Colonic mucosa (tissue), 4 donors: Measurements from ENCODE around the gene C3orf20. TPM values are rescaled to one million over a fixed set of nuclear protein-coding genes. Genes with fewer than 3 reads are reported as not detected.

Source experiments
- DNase-seq: peaks from one replicate; pipeline ENCODE4 v3.0.0-alpha.2; 2020
- H3K27ac ChIP-seq: fragments of 200-600 bp; one replicate; pipeline ENCODE4 v1.8.0; 2021
- H3K27me3 ChIP-seq: fragments of 200-600 bp; one replicate; pipeline ENCODE4 v1.8.0; 2021
- H3K36me3 ChIP-seq: fragments of 200-600 bp; one replicate; pipeline ENCODE4 v1.8.0; 2021
- H3K4me1 ChIP-seq: fragments of 200-600 bp; one replicate; pipeline ENCODE4 v1.8.0; 2021; ENCODE audit warnings: mild to moderate bottlenecking
- H3K4me3 ChIP-seq: fragments of 200-600 bp; one replicate; pipeline ENCODE4 v1.8.0; 2021
- H3K9ac ChIP-seq, 2 donors: one replicate each; pipeline ENCODE4 v1.7.0; 2013; ENCODE audit warnings: control low read depth in 2 of 2, low read depth in 2 of 2, low read length in 2 of 2
- H3K9me3 ChIP-seq: fragments of 200-600 bp; one replicate; pipeline ENCODE4 v1.8.0; 2021
- CTCF ChIP-seq: fragments of 200-600 bp; IDR thresholded peaks from one replicate; pipeline ENCODE4 v1.8.0; 2022; ENCODE audit warnings: antibody characterized with exemption, mild to moderate bottlenecking
- intact Hi-C: fragments of 100-400 bp; cut with DNase I; formaldehyde crosslinking; loops from one replicate; pipeline ENCODE4 v1.14.1; 2022
- total RNA-seq, 2 donors: library from RNA; stranded (reverse); fragmentation: NEBNext Ultra II Directional in 1 of 2; extraction: Animal tissue kit (Norgen Biotek cat#: 25700) in 1 of 2; gene quantifications; one replicate each; pipeline ENCODE4 v1.2.1, GENCODE V29; 2021
- donor health status: healthy.
- donor health status: DM: no; HTN: no; CAD: no.
- donor health status: DM: no; HTN: no; CAD: no.

The C3orf20 gene
- total RNA-seq, 2 donors from 2014 or later = 0.08 TPM; not detected in 1

- DNase-seq = no peak
- H3K36me3 ChIP-seq = no peaks in the 10 kb centered on the region
- H3K27me3 ChIP-seq = no peaks in the 10 kb centered on the region
- intact Hi-C loops = no loop called here
- no peak for TF ChIP-seq CTCF
- no peaks in the 10 kb centered on the region for H3K4me1 ChIP-seq
- no peak overlapping the region for H3K4me3 ChIP-seq
- H3K27ac ChIP-seq = no peak overlapping the region
- no peaks in the 10 kb centered on the region for H3K9me3 ChIP-seq
- no peak overlapping the region for H3K9ac ChIP-seq
Observed at GRCh38 chr3:14631101-14631497, 43.8 kb upstream of the C3orf20 start.

GRCh38 chr3:14631687-14632441, 43.1 kb upstream of the C3orf20 start:
- no peak for TF ChIP-seq CTCF
- no peaks in the 10 kb centered on the region for H3K27me3 ChIP-seq
- no peak overlapping the region for H3K9ac ChIP-seq
- H3K36me3 ChIP-seq = no peaks in the 10 kb centered on the region
- intact Hi-C loops = no loop called here
- H3K4me1 ChIP-seq = no peaks in the 10 kb centered on the region
- no peak overlapping the region for H3K4me3 ChIP-seq
- DNase-seq = no peak
- no peaks in the 10 kb centered on the region for H3K9me3 ChIP-seq
- H3K27ac ChIP-seq = no peak overlapping the region

- Histone ChIP-seq H3K27me3 (no peaks in the 10 kb centered on the region), H3K9me3 (no peaks in the 10 kb centered on the region), H3K4me3 (no peak overlapping the region), H3K27ac (no peak overlapping the region), H3K36me3 (no peaks in the 10 kb centered on the region), H3K4me1 (no peaks in the 10 kb centered on the region), H3K9ac (no peak overlapping the region)
- DNase-seq = no peak
- no peak for TF ChIP-seq CTCF
- intact Hi-C loops = no loop called here
Observed at GRCh38 chr3:14632442-14632930, 42.5 kb upstream of the C3orf20 start.

- intact Hi-C loops = no loop called here
- Histone ChIP-seq H3K4me3 (no peak overlapping the region), H3K27ac (no peak overlapping the region), H3K9ac (no peak overlapping the region), H3K27me3 (no peaks in the 10 kb centered on the region), H3K4me1 (no peaks in the 10 kb centered on the region), H3K9me3 (no peaks in the 10 kb centered on the region), H3K36me3 (no peaks in the 10 kb centered on the region)
- TF ChIP-seq CTCF = no peak
- DNase-seq = no peak
Observed at GRCh38 chr3:14633417-14633816, 41.5 kb upstream of the C3orf20 start.

- Histone ChIP-seq H3K36me3 (no peaks in the 10 kb centered on the region), H3K27ac (no peak overlapping the region), H3K9ac (no peak overlapping the region), H3K27me3 (no peaks in the 10 kb centered on the region), H3K4me1 (no peaks in the 10 kb centered on the region), H3K4me3 (no peak overlapping the region), H3K9me3 (no peaks in the 10 kb centered on the region)
- TF ChIP-seq CTCF = peak; percentile 63
- DNase-seq = peak; percentile 50
- intact Hi-C loops = no loop called here
Observed at GRCh38 chr3:14633819-14634424, 41.0 kb upstream of the C3orf20 start.
